Type B pancreatic cell (in vitro differentiated cells): ENCODE results near the gene GRK7. TPM values are rescaled to one million over a fixed set of nuclear protein-coding genes. Genes with fewer than 3 reads are reported as not detected.

Experiments used
- DNase-seq: peaks from one replicate; pipeline ENCODE4 v3.0.0; 2021; ENCODE audit warnings: mixed read lengths; ENCODE audit not compliant: unreplicated experiment; ENCODE audit errors: extremely low spot score
- H3K27ac Mint-ChIP-seq: 2 replicates; pipeline ENCODE4 v1.8.0; 2021; ENCODE audit warnings: mild to moderate bottlenecking, mixed read lengths
- H3K27me3 Mint-ChIP-seq: 2 replicates; pipeline ENCODE4 v1.8.0; 2021; ENCODE audit warnings: mixed read lengths
- H3K36me3 Mint-ChIP-seq: 2 replicates; pipeline ENCODE4 v1.8.0; 2021; ENCODE audit warnings: mixed read lengths
- H3K4me1 Mint-ChIP-seq: one replicate; pipeline ENCODE4 v1.8.0; 2021; ENCODE audit warnings: mixed read lengths; ENCODE audit not compliant: unreplicated experiment
- H3K4me3 Mint-ChIP-seq: 2 replicates; pipeline ENCODE4 v1.8.0; 2021; ENCODE audit warnings: mild to moderate bottlenecking, mixed read lengths
- H3K9me3 Mint-ChIP-seq: 2 replicates; pipeline ENCODE4 v1.8.0; 2021; ENCODE audit warnings: mixed read lengths
- total RNA-seq: library from RNA; stranded (reverse); gene quantifications from 2 replicates; pipeline ENCODE4 v1.2.1, GENCODE V29; 2021; ENCODE audit warnings: low replicate concordance
- TF ChIP-seq, protein P1 (sequence below): fragments of 200-600 bp; sonication (generic); conservative IDR thresholded peaks from 2 replicates; pipeline ENCODE4 v1.5.0; 2021; ENCODE audit warnings: antibody characterized with exemption, mild to moderate bottlenecking

The GRK7 gene
- total RNA-seq, 1 donor from 2014 or later = 0.10 TPM

DNA sequence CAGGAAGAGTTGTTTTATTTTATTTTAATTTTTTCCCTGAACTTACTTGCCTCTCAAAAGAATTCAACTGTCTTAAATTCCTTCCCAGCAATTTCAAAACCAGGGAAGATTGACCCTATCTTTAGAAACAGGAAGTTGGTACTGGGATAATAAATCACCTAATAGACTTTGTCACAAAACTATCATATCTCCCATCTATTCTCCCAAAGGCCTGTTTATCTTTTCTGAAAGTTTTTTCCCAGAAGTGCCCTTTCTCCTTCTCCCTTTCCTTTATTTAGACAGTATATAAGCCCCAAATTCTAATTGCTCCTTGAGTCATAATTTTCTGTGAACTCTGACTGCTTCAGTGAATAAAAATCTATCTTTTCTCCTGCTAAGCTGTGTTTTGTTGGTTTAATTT is 28.0 kb upstream of the GRK7 start:
- DNase-seq = no peak
- Mint-ChIP-seq H3K4me3 (no peak overlapping the region), H3K36me3 (no peaks in the 10 kb centered on the region), H3K4me1 (peaks cover under 1% of the 10 kb centered on the region), H3K9me3 (no peaks in the 10 kb centered on the region), H3K27ac (no peak overlapping the region), H3K27me3 (no peaks in the 10 kb centered on the region)
- TF ChIP-seq, protein P1, sequence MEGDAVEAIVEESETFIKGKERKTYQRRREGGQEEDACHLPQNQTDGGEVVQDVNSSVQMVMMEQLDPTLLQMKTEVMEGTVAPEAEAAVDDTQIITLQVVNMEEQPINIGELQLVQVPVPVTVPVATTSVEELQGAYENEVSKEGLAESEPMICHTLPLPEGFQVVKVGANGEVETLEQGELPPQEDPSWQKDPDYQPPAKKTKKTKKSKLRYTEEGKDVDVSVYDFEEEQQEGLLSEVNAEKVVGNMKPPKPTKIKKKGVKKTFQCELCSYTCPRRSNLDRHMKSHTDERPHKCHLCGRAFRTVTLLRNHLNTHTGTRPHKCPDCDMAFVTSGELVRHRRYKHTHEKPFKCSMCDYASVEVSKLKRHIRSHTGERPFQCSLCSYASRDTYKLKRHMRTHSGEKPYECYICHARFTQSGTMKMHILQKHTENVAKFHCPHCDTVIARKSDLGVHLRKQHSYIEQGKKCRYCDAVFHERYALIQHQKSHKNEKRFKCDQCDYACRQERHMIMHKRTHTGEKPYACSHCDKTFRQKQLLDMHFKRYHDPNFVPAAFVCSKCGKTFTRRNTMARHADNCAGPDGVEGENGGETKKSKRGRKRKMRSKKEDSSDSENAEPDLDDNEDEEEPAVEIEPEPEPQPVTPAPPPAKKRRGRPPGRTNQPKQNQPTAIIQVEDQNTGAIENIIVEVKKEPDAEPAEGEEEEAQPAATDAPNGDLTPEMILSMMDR = no peak

DNA sequence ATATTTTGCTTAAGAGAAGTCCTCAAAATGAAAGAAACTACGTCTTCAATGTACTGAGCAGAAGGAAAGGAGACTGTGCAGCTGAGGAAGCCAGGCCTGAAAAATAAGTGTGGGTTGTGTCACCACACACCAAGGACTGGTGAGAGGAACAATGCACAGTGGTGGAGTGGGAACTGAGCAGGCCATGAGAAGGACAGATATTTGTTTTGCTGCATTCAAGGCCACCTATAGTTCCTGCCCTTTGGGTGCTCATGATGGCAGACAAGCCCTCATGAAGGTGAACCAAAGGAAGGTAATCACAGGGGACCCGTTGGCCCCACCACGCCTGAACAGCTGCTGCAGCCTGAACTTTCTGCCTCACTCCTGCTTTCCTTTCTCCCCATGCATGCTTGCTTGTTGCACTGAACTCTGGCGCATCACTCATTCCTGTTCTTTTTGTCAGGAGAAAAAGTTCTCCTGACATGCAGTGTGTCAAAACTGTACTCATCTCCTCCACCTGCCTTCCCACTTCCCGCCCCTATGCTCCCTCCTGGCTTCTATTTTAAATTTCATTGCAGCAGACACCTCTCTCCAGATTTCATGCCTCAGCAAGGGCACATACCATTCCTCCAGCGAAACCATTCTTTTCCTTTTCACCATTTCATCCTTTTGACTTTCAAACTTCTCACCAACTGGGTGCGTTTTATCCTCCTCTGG is 27.3 kb upstream of the GRK7 start:
- TF ChIP-seq, protein P1 = no peak
- H3K36me3 Mint-ChIP-seq = no peaks in the 10 kb centered on the region
- H3K27me3 Mint-ChIP-seq = no peaks in the 10 kb centered on the region
- no peak overlapping the region for H3K27ac Mint-ChIP-seq
- H3K4me1 Mint-ChIP-seq = peaks cover 7% of the 10 kb centered on the region
- H3K4me3 Mint-ChIP-seq = no peak overlapping the region
- no peak for DNase-seq
- H3K9me3 Mint-ChIP-seq = no peaks in the 10 kb centered on the region

DNA sequence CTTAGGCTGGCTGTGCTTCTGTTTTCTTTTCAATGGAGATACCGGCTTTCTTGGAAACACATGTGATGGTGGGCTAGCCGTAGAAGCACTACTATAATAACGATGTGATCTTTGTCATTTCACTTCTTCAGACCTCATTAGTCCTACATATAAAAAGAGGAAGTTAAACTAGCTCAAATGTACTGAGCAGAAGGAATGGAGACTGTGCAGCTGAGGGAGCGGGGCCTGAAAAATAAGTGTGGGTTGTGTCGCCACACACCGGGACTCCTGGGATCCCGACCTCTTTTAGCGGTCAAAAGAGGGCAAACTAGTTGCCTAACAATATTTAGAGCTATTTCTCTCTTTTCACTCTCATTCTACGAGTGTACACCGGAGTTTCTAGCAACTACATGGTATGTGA is 26.1 kb upstream of the GRK7 start:
- H3K9me3 Mint-ChIP-seq = no peaks in the 10 kb centered on the region
- peaks cover 11% of the 10 kb centered on the region for H3K4me1 Mint-ChIP-seq
- no peak for DNase-seq
- H3K27ac Mint-ChIP-seq = no peak overlapping the region
- H3K36me3 Mint-ChIP-seq = no peaks in the 10 kb centered on the region
- H3K4me3 Mint-ChIP-seq = no peak overlapping the region
- TF ChIP-seq, protein P1 = no peak
- no peaks in the 10 kb centered on the region for H3K27me3 Mint-ChIP-seq

DNA sequence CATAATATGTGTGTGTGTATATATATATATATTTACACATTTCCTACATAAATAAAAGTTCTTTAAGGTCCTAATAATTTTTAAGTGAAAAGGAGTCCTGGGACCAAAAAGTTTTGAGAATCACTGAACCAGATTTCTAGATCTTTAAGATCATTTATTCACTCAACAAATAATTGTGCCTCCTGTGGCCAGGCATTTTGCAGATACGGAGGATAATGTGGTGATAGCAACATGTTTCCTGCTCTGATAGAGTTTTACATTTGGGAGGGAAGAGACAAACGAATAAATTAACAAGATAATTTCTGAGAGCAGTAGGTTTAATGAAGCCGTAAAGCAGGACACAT is 25.6 kb upstream of the GRK7 start:
- H3K4me1 Mint-ChIP-seq = peaks cover 13% of the 10 kb centered on the region
- TF ChIP-seq, protein P1 = no peak
- H3K27me3 Mint-ChIP-seq = no peaks in the 10 kb centered on the region
- H3K4me3 Mint-ChIP-seq = peak overlapping the region; percentile 99
- H3K9me3 Mint-ChIP-seq = no peaks in the 10 kb centered on the region
- DNase-seq = no peak
- no peaks in the 10 kb centered on the region for H3K36me3 Mint-ChIP-seq
- peak overlapping the region; percentile 99 for H3K27ac Mint-ChIP-seq

DNA sequence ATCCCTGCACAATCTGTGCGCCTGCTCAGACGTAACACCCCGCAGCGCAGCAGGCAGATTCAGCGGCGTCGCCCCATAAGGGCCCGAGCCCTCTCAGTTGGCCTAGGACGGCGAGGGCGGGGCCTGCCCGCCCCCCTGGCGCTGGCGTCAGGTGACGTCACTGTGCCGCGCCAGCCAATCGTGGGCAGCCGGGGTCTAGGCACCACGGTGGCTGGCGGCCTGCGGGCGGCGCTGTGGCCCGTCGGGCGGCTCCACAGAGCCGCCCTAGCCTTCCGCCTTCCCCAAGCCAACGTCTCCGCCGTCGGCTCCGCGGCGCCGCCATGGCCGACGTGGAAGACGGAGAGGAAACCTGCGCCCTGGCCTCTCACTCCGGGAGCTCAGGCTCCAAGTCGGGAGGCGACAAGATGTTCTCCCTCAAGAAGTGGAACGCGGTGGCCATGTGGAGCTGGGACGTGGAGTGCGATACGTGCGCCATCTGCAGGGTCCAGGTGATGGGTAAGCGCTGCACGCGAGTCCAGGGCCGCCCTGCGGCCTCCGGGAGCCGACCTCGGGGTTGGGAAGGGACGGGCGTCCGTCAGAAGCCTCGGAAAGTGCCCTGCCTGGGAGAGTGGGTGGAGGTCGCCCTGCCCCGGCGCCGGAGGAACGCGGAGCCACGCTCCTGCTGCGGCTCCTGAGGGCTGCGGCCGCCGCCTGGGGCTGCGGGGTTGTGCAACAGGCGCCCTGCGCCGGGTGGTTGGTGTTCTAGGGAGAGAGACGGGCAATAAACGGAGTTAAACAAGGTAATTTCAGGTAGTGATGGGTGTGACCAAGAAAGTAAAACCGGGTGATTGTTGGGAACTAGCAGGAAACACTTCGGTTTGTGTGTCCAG is 25.0 kb upstream of the GRK7 start, which contains the start of gene RNF7:
Gene RNF7, plus strand, starts transcription at position 277 of the 869 bp plus-strand sequence. Its CDS starts 44 bp downstream, at position 321.
- Mint-ChIP-seq H3K4me1 (peaks cover 14% of the 10 kb centered on the region), H3K9me3 (no peaks in the 10 kb centered on the region), H3K27ac (peak within 1 kb of the TSS; percentile 99), H3K36me3 (peaks cover 2% of the 10 kb centered on the region), H3K4me3 (peak within 1 kb of the TSS; percentile 99), H3K27me3 (no peaks in the 10 kb centered on the region)
- peak; percentile 98 for DNase-seq
- TF ChIP-seq, protein P1 = peak; percentile 92
